Smooth muscle cell (in vitro differentiated cells): ENCODE data around the gene GJA9. TPM values are rescaled to one million over a fixed set of nuclear protein-coding genes. Genes with fewer than 3 reads are reported as not detected.

Experiments
- DNase-seq: peaks from one replicate; lab custom pipeline; 2025; ENCODE audit not compliant: unreplicated experiment; lab: John Stamatoyannopoulos, UW
- H2AFZ ChIP-seq: fragments of 200-600 bp; sonication (generic); 2 replicates; pipeline ENCODE4 v1.6.0; 2016; ENCODE audit warnings: antibody characterized with exemption, low read depth, mild to moderate bottlenecking
- H3F3A ChIP-seq: fragments of 200-600 bp; sonication (generic); 2 replicates; pipeline ENCODE4 v1.6.0; 2017; ENCODE audit warnings: antibody characterized with exemption, low read depth
- H3K27ac ChIP-seq: fragments of 200-600 bp; sonication (generic); 2 replicates; pipeline ENCODE4 v1.5.1; 2016; ENCODE audit warnings: low read depth, mild to moderate bottlenecking
- H3K27me3 ChIP-seq: fragments of 200-600 bp; sonication (generic); 2 replicates; pipeline ENCODE4 v1.6.1; 2016; ENCODE audit warnings: low read depth, mild to moderate bottlenecking
- H3K36me3 ChIP-seq: fragments of 200-600 bp; sonication (generic); 2 replicates; pipeline ENCODE4 v1.5.1; 2016; ENCODE audit warnings: low read depth
- H3K4me1 ChIP-seq: fragments of 200-600 bp; sonication (generic); 2 replicates; pipeline ENCODE4 v1.5.1; 2016; ENCODE audit warnings: low read depth
- H3K4me2 ChIP-seq: fragments of 200-600 bp; sonication (generic); 2 replicates; pipeline ENCODE4 v1.6.0; 2016; ENCODE audit warnings: mild to moderate bottlenecking
- H3K4me3 ChIP-seq: fragments of 200-600 bp; sonication (generic); 2 replicates; pipeline ENCODE4 v1.5.1; 2016; ENCODE audit warnings: mild to moderate bottlenecking
- H3K79me2 ChIP-seq: fragments of 200-600 bp; sonication (generic); 2 replicates; pipeline ENCODE4 v1.6.0; 2016; ENCODE audit warnings: low read depth, mild to moderate bottlenecking
- H3K9ac ChIP-seq: fragments of 200-600 bp; sonication (generic); 2 replicates; pipeline ENCODE4 v1.6.0; 2016; ENCODE audit warnings: low read depth
- H3K9me3 ChIP-seq: fragments of 200-600 bp; sonication (generic); replicated peaks from 2 replicates; pipeline ENCODE4 v1.5.1; 2016; ENCODE audit warnings: low read depth
- H4K20me1 ChIP-seq: fragments of 200-600 bp; sonication (generic); 2 replicates; pipeline ENCODE4 v1.6.0; 2016; ENCODE audit warnings: low read depth
- WGBS: methylation state at CpG from one replicate; pipeline ENCODE4 v1.1.7; 2016; ENCODE audit warnings: low lambda C conversion rate; 5-methylcytosine and 5-hydroxymethylcytosine counted together
- polyA plus RNA-seq: library from polyadenylated mRNA; unstranded; fragments of >200 nt; fragmentation: Nextera tagmentation; extraction: Ambion mirVana; gene quantifications from 2 replicates; pipeline ENCODE4 v1.2.1, GENCODE V29; 2016
- total RNA-seq: library from RNA; depleted of rRNA; stranded (reverse); fragments of >200 nt; gene quantifications from 2 replicates; pipeline ENCODE4 v1.2.3, GENCODE V29; 2014
- TF ChIP-seq, protein P1 (sequence below): fragments of 200-600 bp; sonication (generic); IDR thresholded peaks from 2 replicates; pipeline ENCODE4 v1.5.1; 2017; ENCODE audit warnings: borderline replicate concordance, mild to moderate bottlenecking, antibody characterized with exemption; ENCODE audit not compliant: insufficient read depth, poor library complexity, severe bottlenecking

GJA9 gene
- total and polyA plus RNA-seq, 2 experiments from 2014 or later = not detected

DNA sequence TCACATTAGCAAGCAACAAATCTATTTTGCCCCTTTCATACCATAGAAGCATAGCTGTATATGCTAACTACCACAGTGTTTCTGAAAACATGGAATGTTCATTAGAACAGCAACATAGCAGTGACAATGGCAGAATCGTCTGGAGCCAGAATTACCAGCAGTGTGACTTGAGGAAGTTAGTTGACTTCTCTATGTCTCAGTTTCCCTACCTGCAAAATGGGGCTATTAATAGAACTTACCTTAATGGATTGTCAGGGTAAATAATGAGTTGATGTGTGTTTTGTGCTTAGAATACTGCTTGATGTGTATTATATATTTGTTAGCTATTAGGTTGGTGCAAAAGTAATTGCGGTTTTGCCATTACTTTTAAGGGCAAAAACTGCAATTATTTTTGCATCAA, 14.8 kb upstream of the GJA9 start:
- H3K9ac ChIP-seq = no peak overlapping the region
- DNase-seq = no peak
- no peak overlapping the region for H2AFZ ChIP-seq
- H3K27me3 ChIP-seq = no peaks in the 10 kb centered on the region
- no peak overlapping the region for H3K4me3 ChIP-seq
- no peak overlapping the region for H3K4me2 ChIP-seq
- H3F3A ChIP-seq = no peaks in the 10 kb centered on the region
- no peaks in the 10 kb centered on the region for H3K79me2 ChIP-seq
- TF ChIP-seq, protein P1, sequence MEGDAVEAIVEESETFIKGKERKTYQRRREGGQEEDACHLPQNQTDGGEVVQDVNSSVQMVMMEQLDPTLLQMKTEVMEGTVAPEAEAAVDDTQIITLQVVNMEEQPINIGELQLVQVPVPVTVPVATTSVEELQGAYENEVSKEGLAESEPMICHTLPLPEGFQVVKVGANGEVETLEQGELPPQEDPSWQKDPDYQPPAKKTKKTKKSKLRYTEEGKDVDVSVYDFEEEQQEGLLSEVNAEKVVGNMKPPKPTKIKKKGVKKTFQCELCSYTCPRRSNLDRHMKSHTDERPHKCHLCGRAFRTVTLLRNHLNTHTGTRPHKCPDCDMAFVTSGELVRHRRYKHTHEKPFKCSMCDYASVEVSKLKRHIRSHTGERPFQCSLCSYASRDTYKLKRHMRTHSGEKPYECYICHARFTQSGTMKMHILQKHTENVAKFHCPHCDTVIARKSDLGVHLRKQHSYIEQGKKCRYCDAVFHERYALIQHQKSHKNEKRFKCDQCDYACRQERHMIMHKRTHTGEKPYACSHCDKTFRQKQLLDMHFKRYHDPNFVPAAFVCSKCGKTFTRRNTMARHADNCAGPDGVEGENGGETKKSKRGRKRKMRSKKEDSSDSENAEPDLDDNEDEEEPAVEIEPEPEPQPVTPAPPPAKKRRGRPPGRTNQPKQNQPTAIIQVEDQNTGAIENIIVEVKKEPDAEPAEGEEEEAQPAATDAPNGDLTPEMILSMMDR = no peak
- no peaks in the 10 kb centered on the region for H3K4me1 ChIP-seq
- WGBS = 96% methylated on average over 2 of the region's 2 CpGs
- H3K36me3 ChIP-seq = no peaks in the 10 kb centered on the region
- H3K27ac ChIP-seq = no peak overlapping the region
- no peaks in the 10 kb centered on the region for H4K20me1 ChIP-seq
- no peaks in the 10 kb centered on the region for H3K9me3 ChIP-seq

DNA sequence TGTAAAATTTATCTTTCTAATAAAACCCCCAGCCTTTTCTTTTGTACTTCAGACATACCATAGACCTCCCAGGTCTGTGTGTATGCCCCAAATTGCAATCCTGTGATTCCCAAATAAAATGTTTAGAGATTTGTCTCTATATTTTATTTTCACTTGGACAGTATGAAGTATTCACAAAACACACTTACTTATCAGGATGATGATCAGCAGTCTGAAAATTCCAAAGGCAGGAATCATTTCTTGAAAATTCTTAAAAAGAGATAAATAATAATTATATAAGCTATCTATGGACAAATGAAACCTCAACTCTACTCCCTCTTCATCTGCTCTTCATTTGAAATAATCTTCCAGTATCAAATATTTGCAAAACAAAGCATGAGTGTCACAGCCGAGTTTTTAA, 11.6 kb upstream of the GJA9 start:
- Histone ChIP-seq H3K36me3 (no peaks in the 10 kb centered on the region), H3K4me2 (no peak overlapping the region), H3F3A (no peaks in the 10 kb centered on the region), H3K9me3 (no peaks in the 10 kb centered on the region), H3K27ac (no peak overlapping the region), H3K9ac (no peak overlapping the region), H2AFZ (no peak overlapping the region), H3K4me3 (no peak overlapping the region), H3K79me2 (no peaks in the 10 kb centered on the region), H4K20me1 (no peaks in the 10 kb centered on the region), H3K4me1 (no peaks in the 10 kb centered on the region), H3K27me3 (no peaks in the 10 kb centered on the region)
- TF ChIP-seq, protein P1 = no peak
- DNase-seq = no peak
- WGBS = 77% methylated on average over 1 of the region's 1 CpG

GRCh38 chr1:38891753-38892152, 10.4 kb upstream of the GJA9 start:
- Histone ChIP-seq H3K4me1 (no peaks in the 10 kb centered on the region), H4K20me1 (no peaks in the 10 kb centered on the region), H3K4me3 (no peak overlapping the region), H3K9ac (no peak overlapping the region), H3F3A (no peaks in the 10 kb centered on the region), H3K4me2 (no peak overlapping the region), H3K9me3 (no peaks in the 10 kb centered on the region), H3K27ac (no peak overlapping the region), H3K36me3 (no peaks in the 10 kb centered on the region), H3K79me2 (no peaks in the 10 kb centered on the region), H2AFZ (no peak overlapping the region), H3K27me3 (no peaks in the 10 kb centered on the region)
- 75% methylated on average over 1 of the region's 1 CpG for WGBS
- DNase-seq = no peak
- TF ChIP-seq, protein P1 = no peak

- Histone ChIP-seq H3F3A (no peaks in the 10 kb centered on the region), H3K27me3 (no peaks in the 10 kb centered on the region), H3K9ac (no peak overlapping the region), H3K79me2 (no peaks in the 10 kb centered on the region), H3K4me1 (no peaks in the 10 kb centered on the region), H2AFZ (no peak overlapping the region), H4K20me1 (no peaks in the 10 kb centered on the region), H3K4me3 (no peak overlapping the region), H3K4me2 (no peak overlapping the region), H3K9me3 (no peaks in the 10 kb centered on the region), H3K36me3 (no peaks in the 10 kb centered on the region), H3K27ac (no peak overlapping the region)
- TF ChIP-seq, protein P1 = no peak
- 86% methylated on average over 5 of the region's 5 CpGs for WGBS
- no peak for DNase-seq
These were observed 8.2 kb upstream of the GJA9 start for GRCh38 chr1:38889589-38889988.
